Kidney capillary endothelial cell (primary cell): ENCODE data around the gene ANKRD49.

Experiments
- DNase-seq: peaks from one replicate; pipeline ENCODE4 v3.0.0-alpha.2; 2018; ENCODE audit warnings: low spot score

ANKRD49 gene

GRCh38 chr11:94507485-94507884 is 13.7 kb downstream of the ANKRD49 start:
- DNase-seq: no peak

- no peak for DNase-seq
Observed at GRCh38 chr11:94511932-94512781, 18.4 kb downstream of the ANKRD49 start, which contains the start of gene C11orf97. Gene C11orf97 (plus strand): TSS chr11:94512461. CDS start chr11:94512529, 68 bp downstream.

- DNase-seq: no peak
Observed at GRCh38 chr11:94513091-94513490, 19.3 kb downstream of the ANKRD49 start.

- no peak for DNase-seq
Observed at GRCh38 chr11:94515398-94515797, 21.6 kb downstream of the ANKRD49 start.

GRCh38 chr11:94516725-94517124 is 22.9 kb downstream of the ANKRD49 start:
- no peak for DNase-seq

- no peak for DNase-seq
Observed at GRCh38 chr11:94518300-94518699, 24.5 kb downstream of the ANKRD49 start.

- DNase-seq: peak; percentile 55
Observed at GRCh38 chr11:94519478-94520084, 25.8 kb downstream of the ANKRD49 start.

- no peak for DNase-seq
Observed at GRCh38 chr11:94521684-94522083, 27.9 kb downstream of the ANKRD49 start.

GRCh38 chr11:94524341-94524740 is 30.6 kb downstream of the ANKRD49 start:
- no peak for DNase-seq

GRCh38 chr11:94525546-94526324 is 32.0 kb downstream of the ANKRD49 start:
- DNase-seq: no peak

GRCh38 chr11:94526645-94527438 is 33.1 kb downstream of the ANKRD49 start:
- no peak for DNase-seq

- peak; percentile 42 for DNase-seq
Observed at GRCh38 chr11:94528551-94528950, 34.8 kb downstream of the ANKRD49 start.

- DNase-seq: no peak
Observed at GRCh38 chr11:94532211-94532610, 38.4 kb downstream of the ANKRD49 start.

GRCh38 chr11:94533206-94533605 is 39.4 kb downstream of the ANKRD49 start:
- DNase-seq: no peak

- DNase-seq: no peak
Observed at GRCh38 chr11:94533696-94534630, 40.2 kb downstream of the ANKRD49 start.

- no peak for DNase-seq
Observed at GRCh38 chr11:94536386-94536785, 42.6 kb downstream of the ANKRD49 start.

GRCh38 chr11:94537031-94537600 is 43.3 kb downstream of the ANKRD49 start:
- no peak for DNase-seq

- no peak for DNase-seq
Observed at GRCh38 chr11:94539420-94539819, 45.6 kb downstream of the ANKRD49 start.

GRCh38 chr11:94543695-94544645 is 50.2 kb downstream of the ANKRD49 start, which contains the start of gene FUT4:
Gene FUT4 (plus strand): TSS chr11:94543921. CDS start chr11:94544134, 213 bp downstream.
- peak; percentile 60 for DNase-seq
